ENCODE measurements around the gene GNAQ. TPM values are rescaled to one million over a fixed set of nuclear protein-coding genes. Genes with fewer than 3 reads are reported as not detected.

GNAQ gene
- total and polyA plus RNA-seq, 2 experiments from 2014 or later: 21.1 to 43.1 TPM

- no peak for DNase-seq (ENCODE audit: low spot score)
- H3K4me3 Mint-ChIP-seq: no peak overlapping the region
- no peaks in the 10 kb centered on the region for H3K27me3 Mint-ChIP-seq (ENCODE audit: insufficient read depth, low read depth, poor library complexity)
- no peak overlapping the region for H2AFZ ChIP-seq
- H3K4me3 ChIP-seq: no peak overlapping the region
- no peak overlapping the region for H3K27ac ChIP-seq (ENCODE audit: low read depth)
- no peaks in the 10 kb centered on the region for H3K36me3 ChIP-seq (ENCODE audit: insufficient read depth)
- peaks cover 15% of the 10 kb centered on the region for H3K79me2 ChIP-seq (replicated peaks; ENCODE audit: insufficient read depth)
- TF ChIP-seq CREB1 (CRISPR knock-in tag; IDR thresholded peaks at IDR 0.05; ENCODE audit: low read depth): no peak
- no peak for TF ChIP-seq ETS1 (IDR thresholded peaks at IDR 0.05)
- no peak for TF ChIP-seq JUNB (IDR thresholded peaks at IDR 0.05; ENCODE audit: unreplicated experiment)
- TF ChIP-seq EZH2phosphoT487 (IDR thresholded peaks at IDR 0.05; ENCODE audit: unreplicated experiment): no peak
- TF ChIP-seq STAT1 (IDR thresholded peaks at IDR 0.05; ENCODE audit: unreplicated experiment): no peak
- no peaks in the 10 kb centered on the region for H3F3A ChIP-seq (replicated peaks; ENCODE audit: low read depth)
- H3K4me1 Mint-ChIP-seq: peaks cover 16% of the 10 kb centered on the region
- H3K9me3 Mint-ChIP-seq: no peaks in the 10 kb centered on the region
- no peaks in the 10 kb centered on the region; the same call in 2 of the 3 replicates for H3K36me3 Mint-ChIP-seq (ENCODE audit: low read depth)
- H3K27me3 ChIP-seq (ENCODE audit: insufficient read depth): no peaks in the 10 kb centered on the region
- no peak overlapping the region for H3K27ac Mint-ChIP-seq
- no peaks in the 10 kb centered on the region for H3K9me2 ChIP-seq (ENCODE audit: insufficient read depth)
- ATAC-seq: no peak
- H3K4me1 ChIP-seq (ENCODE audit: insufficient read depth): peaks cover 9% of the 10 kb centered on the region; the same call in 1 of the 2 replicates
- 0 out of 2 replicates have a peak, but pooled peaks cover 6% of the 10 kb centered on the region for H4K20me1 ChIP-seq (replicated peaks; ENCODE audit: insufficient read depth)
- no peak overlapping the region for H3K4me2 ChIP-seq
These were observed 153.6 kb downstream of the GNAQ start for GRCh38 chr9:77877976-77878375.

DNA sequence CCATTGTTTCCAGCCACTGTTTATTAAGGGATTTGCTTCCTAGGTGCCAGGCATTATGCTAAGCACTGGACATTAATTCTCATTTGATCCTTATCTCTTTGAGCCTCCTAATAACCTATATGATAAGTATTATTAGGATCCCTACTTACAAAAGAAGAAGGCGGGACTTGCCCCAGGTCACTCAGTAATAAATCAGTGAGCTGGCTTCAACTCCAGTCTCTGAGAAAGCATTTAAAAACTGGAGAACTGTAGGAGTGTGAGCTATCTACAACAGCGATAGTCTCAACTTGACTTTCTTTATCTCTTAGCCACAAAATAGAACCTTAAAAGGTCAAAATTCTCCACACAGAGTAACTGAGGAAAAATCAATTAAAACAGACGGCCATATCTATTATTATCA lies 155.0 kb downstream of the GNAQ start:
- DNase-seq (ENCODE audit: low spot score): no peak
- Histone ChIP-seq H3K27me3 (ENCODE audit: insufficient read depth) (no peaks in the 10 kb centered on the region), H3K36me3 (ENCODE audit: insufficient read depth) (no peaks in the 10 kb centered on the region), H4K20me1 (replicated peaks; ENCODE audit: insufficient read depth) (0 out of 2 replicates have a peak, but pooled peaks cover 6% of the 10 kb centered on the region), H3K9me2 (ENCODE audit: insufficient read depth) (no peaks in the 10 kb centered on the region), H3K4me2 (no peak overlapping the region), H3K4me1 (ENCODE audit: insufficient read depth) (peaks cover 6% of the 10 kb centered on the region), H3K79me2 (replicated peaks; ENCODE audit: insufficient read depth) (peaks cover 14% of the 10 kb centered on the region), H3F3A (replicated peaks; ENCODE audit: low read depth) (no peaks in the 10 kb centered on the region), H2AFZ (no peak overlapping the region), H3K4me3 (no peak overlapping the region), H3K27ac (ENCODE audit: low read depth) (no peak overlapping the region)
- Mint-ChIP-seq H3K27ac (no peak overlapping the region), H3K36me3 (ENCODE audit: low read depth) (no peaks in the 10 kb centered on the region; the same call in 2 of the 3 replicates), H3K4me3 (no peak overlapping the region), H3K27me3 (ENCODE audit: insufficient read depth, low read depth, poor library complexity) (no peaks in the 10 kb centered on the region), H3K4me1 (peaks cover 19% of the 10 kb centered on the region), H3K9me3 (no peaks in the 10 kb centered on the region)
- no peak for ATAC-seq
- TF ChIP-seq EZH2 (IDR thresholded peaks at IDR 0.05; ENCODE audit: low read depth, unreplicated experiment): no peak
- no peak for TF ChIP-seq ETS1 (IDR thresholded peaks at IDR 0.05)
- no peak for TF ChIP-seq STAT1 (IDR thresholded peaks at IDR 0.05; ENCODE audit: unreplicated experiment)
- no peak for TF ChIP-seq ZNF331 (CRISPR knock-in tag; IDR thresholded peaks at IDR 0.05; ENCODE audit: low read depth)
- TF ChIP-seq NANOG (IDR thresholded peaks at IDR 0.05; ENCODE audit: borderline replicate concordance): no peak
- no peak for TF ChIP-seq JUNB (IDR thresholded peaks at IDR 0.05; ENCODE audit: unreplicated experiment)
- TF ChIP-seq ZNF114 (CRISPR knock-in tag; IDR thresholded peaks at IDR 0.05): no peak
- no peak for TF ChIP-seq CREB1 (CRISPR knock-in tag; IDR thresholded peaks at IDR 0.05; ENCODE audit: low read depth)
- no peak for TF ChIP-seq ZNF462 (CRISPR knock-in tag; IDR thresholded peaks at IDR 0.05)
- TF ChIP-seq POLR2AphosphoS5 (IDR thresholded peaks at IDR 0.05; ENCODE audit: low read depth): no peak
